ENCODE measurements around the gene KBTBD4. TPM values are rescaled to one million over a fixed set of nuclear protein-coding genes. Genes with fewer than 3 reads are reported as not detected.

The KBTBD4 gene
- total RNA-seq, 1 donor from 2014 or later, result 11.1 TPM

GRCh38 chr11:47587723-47588326 is 9.1 kb upstream of the KBTBD4 start:
- H3K36me3 Mint-ChIP-seq (ENCODE audit: unreplicated experiment), result peaks cover 5% of the 10 kb centered on the region
- no peak for DNase-seq
- TF ChIP-seq CTCF (IDR thresholded peaks at IDR 0.05; ENCODE audit: partially characterized antibody, unreplicated experiment), result no peak
- no peak overlapping the region for H3K27ac Mint-ChIP-seq (ENCODE audit: unreplicated experiment)
- H3K4me3 Mint-ChIP-seq (ENCODE audit: unreplicated experiment), result no peak overlapping the region
- peaks cover 2% of the 10 kb centered on the region for H3K4me1 Mint-ChIP-seq (ENCODE audit: low read depth, unreplicated experiment)
- H3K27me3 Mint-ChIP-seq (ENCODE audit: unreplicated experiment), result peaks cover 16% of the 10 kb centered on the region
- peaks cover 4% of the 10 kb centered on the region for H3K9me3 Mint-ChIP-seq (ENCODE audit: unreplicated experiment)

- H3K36me3 Mint-ChIP-seq (ENCODE audit: unreplicated experiment), result peaks cover 5% of the 10 kb centered on the region
- H3K27ac Mint-ChIP-seq (ENCODE audit: unreplicated experiment), result no peak overlapping the region
- H3K27me3 Mint-ChIP-seq (ENCODE audit: unreplicated experiment), result peaks cover 12% of the 10 kb centered on the region
- H3K9me3 Mint-ChIP-seq (ENCODE audit: unreplicated experiment), result peaks cover 4% of the 10 kb centered on the region
- DNase-seq, result no peak
- no peak overlapping the region for H3K4me3 Mint-ChIP-seq (ENCODE audit: unreplicated experiment)
- peaks cover 2% of the 10 kb centered on the region for H3K4me1 Mint-ChIP-seq (ENCODE audit: low read depth, unreplicated experiment)
- TF ChIP-seq CTCF (IDR thresholded peaks at IDR 0.05; ENCODE audit: partially characterized antibody, unreplicated experiment), result no peak
These were observed 8.4 kb upstream of the KBTBD4 start for GRCh38 chr11:47587039-47587716.

- Mint-ChIP-seq H3K4me3 (ENCODE audit: unreplicated experiment) (no peak within 1 kb of the TSS), H3K27ac (ENCODE audit: unreplicated experiment) (no peak within 1 kb of the TSS), H3K9me3 (ENCODE audit: unreplicated experiment) (peaks cover 4% of the 10 kb centered on the region), H3K36me3 (ENCODE audit: unreplicated experiment) (peaks cover 5% of the 10 kb centered on the region), H3K27me3 (ENCODE audit: unreplicated experiment) (peaks cover 9% of the 10 kb centered on the region), H3K4me1 (ENCODE audit: low read depth, unreplicated experiment) (peaks cover 2% of the 10 kb centered on the region)
- DNase-seq, result no peak
- no peak for TF ChIP-seq CTCF (IDR thresholded peaks at IDR 0.05; ENCODE audit: partially characterized antibody, unreplicated experiment)
These were observed 7.5 kb upstream of the KBTBD4 start, which contains the start of gene FAM180B for GRCh38 chr11:47586098-47586855. FAM180B (plus strand) TSS chr11:47586678; CDS start chr11:47586769, 91 bp downstream.

GRCh38 chr11:47583844-47584243 is 5.1 kb upstream of the KBTBD4 start:
- no peak for DNase-seq
- Mint-ChIP-seq H3K4me3 (ENCODE audit: unreplicated experiment) (no peak overlapping the region), H3K27me3 (ENCODE audit: unreplicated experiment) (peaks cover 13% of the 10 kb centered on the region), H3K9me3 (ENCODE audit: unreplicated experiment) (peaks cover 8% of the 10 kb centered on the region), H3K27ac (ENCODE audit: unreplicated experiment) (no peak overlapping the region), H3K4me1 (ENCODE audit: low read depth, unreplicated experiment) (peaks cover 9% of the 10 kb centered on the region), H3K36me3 (ENCODE audit: unreplicated experiment) (peaks cover 5% of the 10 kb centered on the region)
- no peak for TF ChIP-seq CTCF (IDR thresholded peaks at IDR 0.05; ENCODE audit: partially characterized antibody, unreplicated experiment)
